HepG2 (cell line): ENCODE results near the gene INHBE. TPM values are rescaled to one million over a fixed set of nuclear protein-coding genes. Genes with fewer than 3 reads are reported as not detected.

Experiments
- ATM ChIP-seq: fragments of 450-650 bp; IDR thresholded peaks from 2 replicates; pipeline ENCODE4 v1.7.1; 2017; ENCODE audit warnings: mild to moderate bottlenecking, borderline replicate concordance
- MAF1 ChIP-seq: sonication (generic); formaldehyde crosslinking; IDR thresholded peaks from 2 replicates; pipeline ENCODE4 v1.5.0; 2020; ENCODE audit warnings: missing genetic modification reagents, borderline replicate concordance
- NR1H2 ChIP-seq: sonication (generic); formaldehyde crosslinking; IDR thresholded peaks from 2 replicates; pipeline ENCODE4 v1.8.1; 2022; ENCODE audit warnings: low read depth, missing genetic modification reagents, borderline replicate concordance
- POLR2G ChIP-seq: fragments of 200-400 bp; formaldehyde crosslinking; IDR thresholded peaks from 2 replicates; pipeline ENCODE4 v1.6.1; 2018; ENCODE audit warnings: mild to moderate bottlenecking, low read depth, low read length, moderate library complexity
- TOPORS ChIP-seq: sonication (generic); formaldehyde crosslinking; IDR thresholded peaks from 2 replicates; pipeline ENCODE4 v1.8.0; 2023; ENCODE audit warnings: mild to moderate bottlenecking, missing genetic modification reagents
- WIZ ChIP-seq: sonication (generic); formaldehyde crosslinking; IDR thresholded peaks from 2 replicates; pipeline ENCODE4 v1.5.1; 2020; ENCODE audit warnings: mild to moderate bottlenecking, missing genetic modification reagents
- XBP1 ChIP-seq: sonication (generic); formaldehyde crosslinking; IDR thresholded peaks from 2 replicates; pipeline ENCODE4 v1.5.0; 2020; ENCODE audit warnings: missing genetic modification reagents
- ZFYVE20 ChIP-seq: sonication (generic); formaldehyde crosslinking; IDR thresholded peaks from 2 replicates; pipeline ENCODE4 v1.8.0; 2023; ENCODE audit warnings: low read depth, mild to moderate bottlenecking, moderate library complexity, missing genetic modification reagents, borderline replicate concordance
- ZNF274 ChIP-seq: sonication (generic); formaldehyde crosslinking; IDR thresholded peaks from 2 replicates; pipeline ENCODE4 v1.5.1; 2020; ENCODE audit warnings: mild to moderate bottlenecking, missing genetic modification reagents
- ZNF3 ChIP-seq: IDR thresholded peaks from 2 replicates; pipeline ENCODE4 v1.7.0; 2017; ENCODE audit warnings: inconsistent platforms
- ZNF367 ChIP-seq: sonication (generic); formaldehyde crosslinking; IDR thresholded peaks from 2 replicates; pipeline ENCODE4 v1.4.0; 2020; ENCODE audit warnings: missing genetic modification reagents, borderline replicate concordance
- ZNF451 ChIP-seq: sonication (generic); formaldehyde crosslinking; IDR thresholded peaks from 2 replicates; pipeline ENCODE4 v1.5.0; 2020; ENCODE audit warnings: mild to moderate bottlenecking, missing genetic modification reagents
- ZNF547 ChIP-seq: sonication (generic); formaldehyde crosslinking; IDR thresholded peaks from 2 replicates; pipeline ENCODE4 v1.5.1; 2020; ENCODE audit warnings: mild to moderate bottlenecking, missing genetic modification reagents
- ZNF768 ChIP-seq: sonication (generic); formaldehyde crosslinking; IDR thresholded peaks from 2 replicates; pipeline ENCODE4 v1.4.0; 2020; ENCODE audit warnings: missing genetic modification reagents
- polyA plus RNA-seq, 8 experiments: library from polyadenylated mRNA; depleted of rRNA in 3 of 8; stranded (reverse) in 7 of 8; unstranded in 1 of 8; fragments of >200 nt; fragmentation: Illumina TruSeq in 4 of 8; extraction: Trizol in 4 of 8; gene quantifications; 2 replicates each; pipeline versions ENCODE4 v1.2.1 to v1.2.3, GENCODE V29; 2011 to 2016; ENCODE audit warnings: low read depth in 4 of 8, missing spikeins in 1 of 8, mixed read lengths in 1 of 8; ENCODE audit not compliant: insufficient read depth in 1 of 8
- total RNA-seq, 5 experiments: library from RNA; depleted of rRNA; stranded (reverse); fragments of >200 nt; fragmentation: Illumina TruSeq; extraction: Trizol; gene quantifications; 2 replicates each; pipeline ENCODE4 v1.2.3, GENCODE V29; 2016; ENCODE audit warnings: low read depth in 1 of 5
- TF ChIP-seq, protein P1 (sequence below): sonication (generic); formaldehyde crosslinking; IDR thresholded peaks from 2 replicates; pipeline ENCODE4 v1.9.0; 2021; ENCODE audit warnings: missing genetic modification reagents, borderline replicate concordance
- TF ChIP-seq, protein P2 (sequence below): sonication (generic); formaldehyde crosslinking; IDR thresholded peaks from 2 replicates; pipeline ENCODE4 v1.4.0; 2020; ENCODE audit warnings: missing genetic modification reagents, borderline replicate concordance
- TF ChIP-seq, protein P3 (sequence below): sonication (generic); formaldehyde crosslinking; IDR thresholded peaks from 2 replicates; pipeline ENCODE4 v1.4.0; 2020; ENCODE audit warnings: missing genetic modification reagents, borderline replicate concordance
- TF ChIP-seq, protein P4 (sequence below): sonication (generic); formaldehyde crosslinking; IDR thresholded peaks from 2 replicates; pipeline ENCODE4 v1.5.0; 2020; ENCODE audit warnings: mild to moderate bottlenecking, missing genetic modification reagents

Gene INHBE
- total and polyA plus RNA-seq, 2 of the 13 experiments (the other 11 are each of a cell fraction or from before 2014, with no cell fraction given): 17.0 to 32.0 TPM

DNA sequence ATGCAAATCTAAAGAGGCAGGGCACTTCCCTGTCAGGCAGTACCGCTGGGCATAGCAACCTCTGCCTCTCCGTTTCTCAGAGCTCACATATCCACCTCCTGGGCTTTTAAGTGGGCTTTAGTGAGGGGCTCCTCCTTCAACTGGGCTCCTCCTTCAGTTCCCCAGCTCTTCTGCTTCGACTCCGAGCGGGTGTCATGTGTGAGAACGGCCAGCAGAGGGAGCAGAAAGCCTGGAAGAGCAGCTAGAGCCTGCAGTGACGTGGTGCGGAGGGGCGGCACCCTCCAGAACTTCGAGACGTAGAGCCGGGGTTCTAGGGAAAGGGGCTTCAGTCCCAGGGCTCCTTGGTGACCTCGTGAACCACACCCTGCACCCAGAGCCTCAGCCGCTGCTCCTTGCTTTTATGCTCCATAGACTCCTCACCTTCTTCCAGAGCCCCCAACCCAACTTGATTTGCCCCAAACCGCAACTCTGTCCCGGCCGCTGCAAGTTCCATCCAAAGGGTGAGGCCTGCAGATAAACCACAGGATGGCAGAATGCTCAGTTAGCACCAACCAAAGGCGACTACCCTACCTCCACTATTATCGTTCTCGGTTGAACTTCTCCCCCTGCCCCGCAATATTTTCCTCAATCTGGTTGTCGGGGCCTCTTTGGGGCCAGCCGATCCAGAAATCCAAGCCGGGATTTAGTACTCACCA lies 4.1 kb downstream of the INHBE start (continued):
- peak; percentile 68; the same call in 1 of the 2 replicates for TF ChIP-seq ZNF547
- TF ChIP-seq POLR2G: peak; percentile 60
- no peak for TF ChIP-seq ZNF274 (CRISPR knock-in tag)
- no peak for TF ChIP-seq ATM
- no peak for TF ChIP-seq XBP1 (CRISPR knock-in tag)
- TF ChIP-seq ZNF3 (CRISPR knock-in tag): no peak
- TF ChIP-seq, protein P1, sequence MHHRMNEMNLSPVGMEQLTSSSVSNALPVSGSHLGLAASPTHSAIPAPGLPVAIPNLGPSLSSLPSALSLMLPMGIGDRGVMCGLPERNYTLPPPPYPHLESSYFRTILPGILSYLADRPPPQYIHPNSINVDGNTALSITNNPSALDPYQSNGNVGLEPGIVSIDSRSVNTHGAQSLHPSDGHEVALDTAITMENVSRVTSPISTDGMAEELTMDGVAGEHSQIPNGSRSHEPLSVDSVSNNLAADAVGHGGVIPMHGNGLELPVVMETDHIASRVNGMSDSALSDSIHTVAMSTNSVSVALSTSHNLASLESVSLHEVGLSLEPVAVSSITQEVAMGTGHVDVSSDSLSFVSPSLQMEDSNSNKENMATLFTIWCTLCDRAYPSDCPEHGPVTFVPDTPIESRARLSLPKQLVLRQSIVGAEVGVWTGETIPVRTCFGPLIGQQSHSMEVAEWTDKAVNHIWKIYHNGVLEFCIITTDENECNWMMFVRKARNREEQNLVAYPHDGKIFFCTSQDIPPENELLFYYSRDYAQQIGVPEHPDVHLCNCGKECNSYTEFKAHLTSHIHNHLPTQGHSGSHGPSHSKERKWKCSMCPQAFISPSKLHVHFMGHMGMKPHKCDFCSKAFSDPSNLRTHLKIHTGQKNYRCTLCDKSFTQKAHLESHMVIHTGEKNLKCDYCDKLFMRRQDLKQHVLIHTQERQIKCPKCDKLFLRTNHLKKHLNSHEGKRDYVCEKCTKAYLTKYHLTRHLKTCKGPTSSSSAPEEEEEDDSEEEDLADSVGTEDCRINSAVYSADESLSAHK (CRISPR knock-in tag): no peak
- TF ChIP-seq ZNF451 (CRISPR knock-in tag): no peak
- TF ChIP-seq ZFYVE20 (CRISPR knock-in tag): no peak
- no peak for TF ChIP-seq ZNF367
- TF ChIP-seq, protein P2, sequence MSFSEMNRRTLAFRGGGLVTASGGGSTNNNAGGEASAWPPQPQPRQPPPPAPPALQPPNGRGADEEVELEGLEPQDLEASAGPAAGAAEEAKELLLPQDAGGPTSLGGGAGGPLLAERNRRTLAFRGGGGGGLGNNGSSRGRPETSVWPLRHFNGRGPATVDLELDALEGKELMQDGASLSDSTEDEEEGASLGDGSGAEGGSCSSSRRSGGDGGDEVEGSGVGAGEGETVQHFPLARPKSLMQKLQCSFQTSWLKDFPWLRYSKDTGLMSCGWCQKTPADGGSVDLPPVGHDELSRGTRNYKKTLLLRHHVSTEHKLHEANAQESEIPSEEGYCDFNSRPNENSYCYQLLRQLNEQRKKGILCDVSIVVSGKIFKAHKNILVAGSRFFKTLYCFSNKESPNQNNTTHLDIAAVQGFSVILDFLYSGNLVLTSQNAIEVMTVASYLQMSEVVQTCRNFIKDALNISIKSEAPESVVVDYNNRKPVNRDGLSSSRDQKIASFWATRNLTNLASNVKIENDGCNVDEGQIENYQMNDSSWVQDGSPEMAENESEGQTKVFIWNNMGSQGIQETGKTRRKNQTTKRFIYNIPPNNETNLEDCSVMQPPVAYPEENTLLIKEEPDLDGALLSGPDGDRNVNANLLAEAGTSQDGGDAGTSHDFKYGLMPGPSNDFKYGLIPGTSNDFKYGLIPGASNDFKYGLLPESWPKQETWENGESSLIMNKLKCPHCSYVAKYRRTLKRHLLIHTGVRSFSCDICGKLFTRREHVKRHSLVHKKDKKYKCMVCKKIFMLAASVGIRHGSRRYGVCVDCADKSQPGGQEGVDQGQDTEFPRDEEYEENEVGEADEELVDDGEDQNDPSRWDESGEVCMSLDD (CRISPR knock-in tag): no peak
- TF ChIP-seq MAF1 (CRISPR knock-in tag): no peak
- TF ChIP-seq, protein P3, sequence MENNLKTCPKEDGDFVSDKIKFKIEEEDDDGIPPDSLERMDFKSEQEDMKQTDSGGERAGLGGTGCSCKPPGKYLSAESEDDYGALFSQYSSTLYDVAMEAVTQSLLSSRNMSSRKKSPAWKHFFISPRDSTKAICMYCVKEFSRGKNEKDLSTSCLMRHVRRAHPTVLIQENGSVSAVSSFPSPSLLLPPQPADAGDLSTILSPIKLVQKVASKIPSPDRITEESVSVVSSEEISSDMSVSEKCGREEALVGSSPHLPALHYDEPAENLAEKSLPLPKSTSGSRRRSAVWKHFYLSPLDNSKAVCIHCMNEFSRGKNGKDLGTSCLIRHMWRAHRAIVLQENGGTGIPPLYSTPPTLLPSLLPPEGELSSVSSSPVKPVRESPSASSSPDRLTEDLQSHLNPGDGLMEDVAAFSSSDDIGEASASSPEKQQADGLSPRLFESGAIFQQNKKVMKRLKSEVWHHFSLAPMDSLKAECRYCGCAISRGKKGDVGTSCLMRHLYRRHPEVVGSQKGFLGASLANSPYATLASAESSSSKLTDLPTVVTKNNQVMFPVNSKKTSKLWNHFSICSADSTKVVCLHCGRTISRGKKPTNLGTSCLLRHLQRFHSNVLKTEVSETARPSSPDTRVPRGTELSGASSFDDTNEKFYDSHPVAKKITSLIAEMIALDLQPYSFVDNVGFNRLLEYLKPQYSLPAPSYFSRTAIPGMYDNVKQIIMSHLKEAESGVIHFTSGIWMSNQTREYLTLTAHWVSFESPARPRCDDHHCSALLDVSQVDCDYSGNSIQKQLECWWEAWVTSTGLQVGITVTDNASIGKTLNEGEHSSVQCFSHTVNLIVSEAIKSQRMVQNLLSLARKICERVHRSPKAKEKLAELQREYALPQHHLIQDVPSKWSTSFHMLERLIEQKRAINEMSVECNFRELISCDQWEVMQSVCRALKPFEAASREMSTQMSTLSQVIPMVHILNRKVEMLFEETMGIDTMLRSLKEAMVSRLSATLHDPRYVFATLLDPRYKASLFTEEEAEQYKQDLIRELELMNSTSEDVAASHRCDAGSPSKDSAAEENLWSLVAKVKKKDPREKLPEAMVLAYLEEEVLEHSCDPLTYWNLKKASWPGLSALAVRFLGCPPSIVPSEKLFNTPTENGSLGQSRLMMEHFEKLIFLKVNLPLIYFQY (CRISPR knock-in tag): no peak; the same call in 1 of the 2 replicates
- no peak for TF ChIP-seq ZNF768
- TF ChIP-seq, protein P4, sequence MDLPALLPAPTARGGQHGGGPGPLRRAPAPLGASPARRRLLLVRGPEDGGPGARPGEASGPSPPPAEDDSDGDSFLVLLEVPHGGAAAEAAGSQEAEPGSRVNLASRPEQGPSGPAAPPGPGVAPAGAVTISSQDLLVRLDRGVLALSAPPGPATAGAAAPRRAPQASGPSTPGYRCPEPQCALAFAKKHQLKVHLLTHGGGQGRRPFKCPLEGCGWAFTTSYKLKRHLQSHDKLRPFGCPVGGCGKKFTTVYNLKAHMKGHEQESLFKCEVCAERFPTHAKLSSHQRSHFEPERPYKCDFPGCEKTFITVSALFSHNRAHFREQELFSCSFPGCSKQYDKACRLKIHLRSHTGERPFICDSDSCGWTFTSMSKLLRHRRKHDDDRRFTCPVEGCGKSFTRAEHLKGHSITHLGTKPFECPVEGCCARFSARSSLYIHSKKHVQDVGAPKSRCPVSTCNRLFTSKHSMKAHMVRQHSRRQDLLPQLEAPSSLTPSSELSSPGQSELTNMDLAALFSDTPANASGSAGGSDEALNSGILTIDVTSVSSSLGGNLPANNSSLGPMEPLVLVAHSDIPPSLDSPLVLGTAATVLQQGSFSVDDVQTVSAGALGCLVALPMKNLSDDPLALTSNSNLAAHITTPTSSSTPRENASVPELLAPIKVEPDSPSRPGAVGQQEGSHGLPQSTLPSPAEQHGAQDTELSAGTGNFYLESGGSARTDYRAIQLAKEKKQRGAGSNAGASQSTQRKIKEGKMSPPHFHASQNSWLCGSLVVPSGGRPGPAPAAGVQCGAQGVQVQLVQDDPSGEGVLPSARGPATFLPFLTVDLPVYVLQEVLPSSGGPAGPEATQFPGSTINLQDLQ (CRISPR knock-in tag): no peak
- TF ChIP-seq NR1H2 (CRISPR knock-in tag): 0 out of 2 replicates have a peak, but pooled peaks have one; percentile 39
- TF ChIP-seq WIZ (CRISPR knock-in tag): no peak
- no peak for TF ChIP-seq TOPORS (CRISPR knock-in tag)
